ENCODE results near the gene LMX1A.

DNA sequence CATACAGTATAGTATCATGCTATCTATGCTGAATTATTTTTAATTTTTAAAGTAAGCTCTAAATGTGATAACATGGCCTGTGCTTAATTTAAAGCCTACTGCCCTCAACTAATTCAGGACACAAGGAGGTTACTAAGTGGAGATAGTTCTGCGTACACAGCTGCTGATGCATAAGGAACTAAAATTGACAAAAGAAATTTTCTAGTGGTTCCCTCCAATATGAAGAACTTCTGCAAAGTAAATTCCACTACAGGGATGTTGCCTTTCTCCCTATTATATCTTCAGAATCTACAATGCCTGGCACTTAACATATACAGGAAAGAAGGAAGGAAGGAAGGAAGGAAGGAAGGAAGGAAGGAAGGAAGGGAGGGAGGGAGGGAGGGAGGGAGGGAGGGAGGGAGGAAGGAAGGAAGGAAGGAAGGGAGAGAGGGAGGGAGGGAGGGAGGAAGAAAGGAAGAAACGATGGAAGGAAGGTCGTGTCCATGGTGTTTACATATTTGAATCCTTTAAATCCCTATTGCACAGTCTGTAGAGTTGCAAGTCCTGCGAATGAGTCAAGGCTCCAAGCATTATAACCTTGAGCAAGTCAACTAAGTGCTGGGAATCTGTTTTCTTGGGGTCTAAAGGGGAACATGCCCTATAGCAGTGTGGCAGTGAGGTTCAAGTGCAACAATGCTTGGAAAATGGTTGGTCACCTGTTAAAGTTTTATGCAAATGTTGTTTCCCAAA is 171.2 kb downstream of the LMX1A start:
- TF ChIP-seq CTCF (IDR thresholded peaks at IDR 0.05; ENCODE audit: poor library complexity, severe bottlenecking) (no peak), EP300 (conservative IDR thresholded peaks at IDR 0.05; ENCODE audit: poor library complexity, severe bottlenecking) (no peak), EZH2 (IDR thresholded peaks at IDR 0.05; ENCODE audit: borderline replicate concordance, insufficient read depth, low read length, poor library complexity, severe bottlenecking) (no peak), POLR2AphosphoS5 (IDR thresholded peaks at IDR 0.05) (no peak), RAD21 (conservative IDR thresholded peaks at IDR 0.05) (no peak), TAF1 (IDR thresholded peaks at IDR 0.05; ENCODE audit: low read depth) (no peak), SMC3 (conservative IDR thresholded peaks at IDR 0.05; ENCODE audit: poor library complexity) (no peak), MXI1 (conservative IDR thresholded peaks at IDR 0.05; ENCODE audit: poor library complexity, severe bottlenecking) (no peak)
- TF ChIP-seq, protein P1, sequence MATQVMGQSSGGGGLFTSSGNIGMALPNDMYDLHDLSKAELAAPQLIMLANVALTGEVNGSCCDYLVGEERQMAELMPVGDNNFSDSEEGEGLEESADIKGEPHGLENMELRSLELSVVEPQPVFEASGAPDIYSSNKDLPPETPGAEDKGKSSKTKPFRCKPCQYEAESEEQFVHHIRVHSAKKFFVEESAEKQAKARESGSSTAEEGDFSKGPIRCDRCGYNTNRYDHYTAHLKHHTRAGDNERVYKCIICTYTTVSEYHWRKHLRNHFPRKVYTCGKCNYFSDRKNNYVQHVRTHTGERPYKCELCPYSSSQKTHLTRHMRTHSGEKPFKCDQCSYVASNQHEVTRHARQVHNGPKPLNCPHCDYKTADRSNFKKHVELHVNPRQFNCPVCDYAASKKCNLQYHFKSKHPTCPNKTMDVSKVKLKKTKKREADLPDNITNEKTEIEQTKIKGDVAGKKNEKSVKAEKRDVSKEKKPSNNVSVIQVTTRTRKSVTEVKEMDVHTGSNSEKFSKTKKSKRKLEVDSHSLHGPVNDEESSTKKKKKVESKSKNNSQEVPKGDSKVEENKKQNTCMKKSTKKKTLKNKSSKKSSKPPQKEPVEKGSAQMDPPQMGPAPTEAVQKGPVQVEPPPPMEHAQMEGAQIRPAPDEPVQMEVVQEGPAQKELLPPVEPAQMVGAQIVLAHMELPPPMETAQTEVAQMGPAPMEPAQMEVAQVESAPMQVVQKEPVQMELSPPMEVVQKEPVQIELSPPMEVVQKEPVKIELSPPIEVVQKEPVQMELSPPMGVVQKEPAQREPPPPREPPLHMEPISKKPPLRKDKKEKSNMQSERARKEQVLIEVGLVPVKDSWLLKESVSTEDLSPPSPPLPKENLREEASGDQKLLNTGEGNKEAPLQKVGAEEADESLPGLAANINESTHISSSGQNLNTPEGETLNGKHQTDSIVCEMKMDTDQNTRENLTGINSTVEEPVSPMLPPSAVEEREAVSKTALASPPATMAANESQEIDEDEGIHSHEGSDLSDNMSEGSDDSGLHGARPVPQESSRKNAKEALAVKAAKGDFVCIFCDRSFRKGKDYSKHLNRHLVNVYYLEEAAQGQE (IDR thresholded peaks at IDR 0.05; ENCODE audit: borderline replicate concordance): no peak

Measured in neural cell (in vitro differentiated cells).